Skeletal muscle tissue (tissue), 4 donors: ENCODE results near the gene CROCC2. TPM values are rescaled to one million over a fixed set of nuclear protein-coding genes. Genes with fewer than 3 reads are reported as not detected.

Experiments
- H3K27ac ChIP-seq: one replicate; pipeline ENCODE4 v1.7.0; 2013; ENCODE audit warnings: mild to moderate bottlenecking, low read depth, low read length, inconsistent platforms
- H3K27me3 ChIP-seq, 3 donors: one replicate each; pipeline ENCODE4 v1.7.0; 2013; ENCODE audit warnings: low read length in 3 of 3; ENCODE audit not compliant: control insufficient read depth in 3 of 3, insufficient read depth in 3 of 3
- H3K36me3 ChIP-seq, 3 donors: one replicate each; pipeline ENCODE4 v1.7.0; 2013; ENCODE audit warnings: low read length in 3 of 3; ENCODE audit not compliant: control insufficient read depth in 3 of 3, insufficient read depth in 3 of 3
- H3K4me1 ChIP-seq, 3 donors: one replicate each; pipeline ENCODE4 v1.7.0; 2013; ENCODE audit warnings: low read length in 3 of 3, mild to moderate bottlenecking in 3 of 3; ENCODE audit not compliant: control insufficient read depth in 3 of 3, insufficient read depth in 3 of 3
- H3K4me3 ChIP-seq, 3 donors: one replicate each; pipeline ENCODE4 v1.7.0; 2013; ENCODE audit warnings: low read length in 3 of 3
- H3K9ac ChIP-seq, 3 donors: one replicate each; pipeline ENCODE4 v1.7.0; 2013; ENCODE audit warnings: low read length in 3 of 3, mild to moderate bottlenecking in 3 of 3, moderate library complexity in 2 of 3, low read depth in 1 of 3
- H3K9me3 ChIP-seq, 3 donors: one replicate each; pipeline ENCODE4 v1.7.0; 2013; ENCODE audit warnings: low read length in 3 of 3; ENCODE audit not compliant: control insufficient read depth in 3 of 3
- total RNA-seq: library from RNA; depleted of rRNA; stranded (reverse); fragments of >200 nt; gene quantifications from one replicate; pipeline ENCODE4 v1.2.3, GENCODE V29; 2014
- donor health status: Osteomylitis.

The CROCC2 gene
- total RNA-seq, 1 donor from 2014 or later: under 0.01 TPM

- no peaks in the 10 kb centered on the region for H3K9me3 ChIP-seq
- H3K4me1 ChIP-seq: peaks cover 13 to 18% (median 14%) of the 10 kb centered on the region in 3 donors
- no peaks in the 10 kb centered on the region for H3K36me3 ChIP-seq
- no peak overlapping the region for H3K27ac ChIP-seq
- no peak overlapping the region for H3K4me3 ChIP-seq
- H3K9ac ChIP-seq: peak overlapping the region in 1 of 3 donors; percentile 40
- peaks cover 0 to 3% (median 0%) of the 10 kb centered on the region in 3 donors for H3K27me3 ChIP-seq
Measured at GRCh38 chr2:240898731-240899467, 7.2 kb upstream of the CROCC2 start.

GRCh38 chr2:240899468-240899865, 6.7 kb upstream of the CROCC2 start:
- Histone ChIP-seq H3K9me3 (no peaks in the 10 kb centered on the region), H3K36me3 (no peaks in the 10 kb centered on the region), H3K4me3 (no peak overlapping the region), H3K27ac (no peak overlapping the region), H3K9ac (no peak overlapping the region), H3K4me1 (peaks cover 13 to 18% (median 14%) of the 10 kb centered on the region in 3 donors), H3K27me3 (peaks cover 0 to 3% (median 0%) of the 10 kb centered on the region in 3 donors)

GRCh38 chr2:240900141-240900860, 5.8 kb upstream of the CROCC2 start:
- no peaks in the 10 kb centered on the region for H3K36me3 ChIP-seq
- no peak overlapping the region for H3K27ac ChIP-seq
- H3K9ac ChIP-seq: no peak overlapping the region
- peaks cover 13 to 18% (median 14%) of the 10 kb centered on the region in 3 donors for H3K4me1 ChIP-seq
- H3K27me3 ChIP-seq: peaks cover 0 to under 1% (median 0%) of the 10 kb centered on the region in 3 donors
- no peak overlapping the region for H3K4me3 ChIP-seq
- H3K9me3 ChIP-seq: no peaks in the 10 kb centered on the region

DNA sequence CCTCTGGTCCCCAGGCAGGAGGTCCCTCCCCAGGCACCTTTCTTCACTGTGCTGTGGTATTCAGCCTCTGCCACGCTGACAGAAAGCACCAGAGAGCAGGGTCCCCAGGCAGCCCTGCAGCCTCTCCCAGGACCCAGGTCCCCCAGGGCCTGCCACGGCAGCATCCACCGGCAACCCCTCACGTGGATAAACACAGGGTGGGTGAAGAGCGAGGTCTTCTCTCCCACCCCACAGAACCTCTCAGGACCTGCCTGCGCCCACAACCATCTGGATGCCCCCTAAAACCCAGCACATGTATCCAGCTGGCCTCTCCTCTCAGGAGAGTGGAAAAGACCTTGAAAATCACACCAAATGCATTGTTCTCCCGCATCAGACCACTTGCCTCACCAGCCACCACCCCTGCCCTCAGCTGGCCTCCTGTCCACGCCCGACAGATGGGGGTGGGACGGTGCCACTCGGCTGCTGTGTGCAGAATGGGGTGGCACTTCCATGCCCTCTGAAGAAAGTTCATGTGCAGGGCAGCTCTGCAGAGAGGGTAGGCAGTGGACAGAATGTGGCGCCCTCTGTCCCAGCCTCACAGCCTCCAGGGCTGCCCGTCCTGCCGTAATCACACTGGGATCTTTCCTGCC, 4.0 kb upstream of the CROCC2 start:
- no peaks in the 10 kb centered on the region for H3K36me3 ChIP-seq
- H3K9me3 ChIP-seq: no peaks in the 10 kb centered on the region
- H3K9ac ChIP-seq: no peak overlapping the region
- no peak overlapping the region for H3K4me3 ChIP-seq
- no peak overlapping the region for H3K27ac ChIP-seq
- H3K4me1 ChIP-seq: peaks cover 13 to 17% (median 14%) of the 10 kb centered on the region in 3 donors
- peaks cover 8 to 12% (median 10%) of the 10 kb centered on the region in 3 donors for H3K27me3 ChIP-seq

DNA sequence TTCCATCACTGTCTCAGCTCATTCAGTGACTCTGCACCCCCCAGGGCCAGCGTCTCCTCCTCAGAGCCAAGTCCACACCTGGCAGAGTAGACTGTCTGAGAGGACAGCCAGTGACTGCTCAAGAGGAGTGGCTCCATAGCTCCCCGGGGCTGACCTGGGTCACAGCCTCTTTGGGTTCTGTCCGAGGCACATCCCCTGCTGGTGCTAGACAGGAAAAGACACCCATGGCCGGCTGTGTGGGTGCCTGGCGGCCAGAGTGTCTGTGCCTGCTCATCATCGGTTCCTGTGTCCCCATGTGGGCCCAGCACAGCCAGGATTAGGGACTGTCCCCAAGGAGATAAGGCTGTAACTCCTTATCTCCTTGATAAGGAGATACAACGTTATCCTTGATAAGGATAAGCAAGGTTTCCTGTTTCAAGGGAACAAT, 3.5 kb upstream of the CROCC2 start:
- Histone ChIP-seq H3K36me3 (no peaks in the 10 kb centered on the region), H3K27me3 (peaks cover 12 to 16% (median 14%) of the 10 kb centered on the region in 3 donors), H3K9ac (no peak overlapping the region), H3K27ac (no peak overlapping the region), H3K4me1 (peaks cover 13 to 16% (median 14%) of the 10 kb centered on the region in 3 donors), H3K9me3 (no peaks in the 10 kb centered on the region), H3K4me3 (no peak overlapping the region)

- H3K27me3 ChIP-seq: peaks cover 12 to 16% (median 14%) of the 10 kb centered on the region in 3 donors
- no peak overlapping the region for H3K4me3 ChIP-seq
- H3K27ac ChIP-seq: no peak overlapping the region
- H3K36me3 ChIP-seq: no peaks in the 10 kb centered on the region
- H3K9me3 ChIP-seq: no peaks in the 10 kb centered on the region
- peaks cover 6 to 11% (median 9%) of the 10 kb centered on the region in 3 donors for H3K4me1 ChIP-seq
- H3K9ac ChIP-seq: no peak overlapping the region
Measured at GRCh38 chr2:240903191-240904060, 2.7 kb upstream of the CROCC2 start.

DNA sequence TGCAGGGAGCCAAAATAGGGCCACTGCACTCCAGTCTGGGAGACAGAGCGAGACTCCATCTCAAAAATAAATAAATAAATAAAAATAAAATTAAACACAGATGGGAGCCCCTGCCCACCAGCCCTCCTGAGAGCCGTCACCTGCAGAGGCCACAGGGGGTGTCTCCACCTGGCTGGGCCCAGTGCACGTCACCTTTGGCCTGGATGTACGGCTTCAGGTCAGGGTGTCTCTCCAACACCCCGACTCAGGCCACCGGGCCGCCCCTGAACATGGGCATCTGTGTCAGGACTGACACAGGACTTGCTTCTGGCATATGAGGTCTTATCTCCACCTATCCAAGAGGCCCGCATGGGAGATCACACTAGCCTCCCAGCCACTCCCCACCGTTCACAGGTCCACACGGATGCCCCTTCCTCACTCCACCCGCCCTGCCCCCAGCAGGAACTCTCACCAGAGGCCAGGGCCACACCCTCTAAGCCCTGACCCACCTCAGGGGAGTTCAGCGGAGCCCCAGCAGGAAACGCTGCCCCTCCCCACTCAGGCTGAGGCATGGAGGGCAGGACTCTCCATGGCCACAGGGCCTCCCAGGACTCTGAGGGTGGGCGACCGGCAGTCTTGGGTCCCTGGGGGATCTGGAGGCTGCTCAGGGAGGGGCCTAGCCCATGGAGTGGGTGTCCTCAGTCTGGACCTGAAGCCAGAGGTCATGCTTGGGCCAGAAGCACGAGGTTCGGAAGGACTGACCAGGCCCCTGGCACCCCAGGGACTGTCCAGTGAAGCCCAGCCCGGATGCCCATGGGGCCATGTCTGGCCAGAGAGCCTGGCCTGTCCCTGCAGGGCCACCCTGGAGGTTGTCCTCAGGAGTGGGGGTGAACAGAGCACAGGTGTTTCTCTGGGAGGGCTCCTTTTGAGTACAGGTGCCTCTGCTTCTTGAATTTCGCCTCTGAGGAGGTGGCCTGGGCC, 1.6 kb upstream of the CROCC2 start:
- H3K9ac ChIP-seq: no peak overlapping the region
- no peak overlapping the region for H3K27ac ChIP-seq
- H3K36me3 ChIP-seq: no peaks in the 10 kb centered on the region
- H3K27me3 ChIP-seq: peaks cover 14 to 18% (median 16%) of the 10 kb centered on the region in 3 donors
- no peak overlapping the region for H3K4me3 ChIP-seq
- H3K9me3 ChIP-seq: no peaks in the 10 kb centered on the region
- peaks cover 0 to under 1% (median 0%) of the 10 kb centered on the region in 3 donors for H3K4me1 ChIP-seq

DNA sequence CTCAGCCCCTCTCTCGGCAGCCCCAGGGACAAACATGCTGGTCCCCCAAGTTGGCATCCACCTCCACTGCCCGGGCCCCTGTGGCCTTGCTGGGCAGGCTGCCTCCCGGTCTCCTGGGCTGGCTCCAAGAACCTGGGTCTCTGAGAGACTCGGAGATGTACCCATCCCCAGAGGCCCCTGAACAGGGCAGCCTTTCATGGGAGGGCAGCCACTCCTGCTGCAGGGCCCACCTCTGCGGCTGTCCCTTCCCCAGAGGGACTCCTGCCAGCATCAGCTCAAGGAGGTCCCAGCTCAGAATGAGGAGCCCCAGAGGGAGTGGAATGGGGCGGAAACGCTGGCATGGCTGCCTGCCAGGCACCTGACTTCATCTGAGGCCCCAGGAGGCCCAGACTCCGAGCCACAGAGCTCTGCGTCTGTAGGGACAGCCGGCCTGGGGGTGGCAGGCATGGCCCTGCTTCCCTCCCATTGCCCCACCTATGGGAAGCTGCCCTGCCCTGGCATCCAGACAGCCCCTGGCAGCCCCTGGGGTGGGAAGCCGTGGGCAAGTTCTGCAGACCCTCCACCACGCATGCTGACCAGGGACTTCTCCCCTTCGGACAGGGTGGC, 857 bp upstream of the CROCC2 start:
- no peaks in the 10 kb centered on the region for H3K36me3 ChIP-seq
- H3K4me1 ChIP-seq: no peaks in the 10 kb centered on the region
- no peak overlapping the region for H3K9ac ChIP-seq
- H3K27ac ChIP-seq: no peak overlapping the region
- no peaks in the 10 kb centered on the region for H3K9me3 ChIP-seq
- H3K27me3 ChIP-seq: peaks cover 16 to 21% (median 18%) of the 10 kb centered on the region in 3 donors
- H3K4me3 ChIP-seq: no peak overlapping the region
